Hepatocyte (in vitro differentiated cells): ENCODE results near the gene CCR1. TPM values are rescaled to one million over a fixed set of nuclear protein-coding genes. Genes with fewer than 3 reads are reported as not detected.

Experiments used
- DNase-seq: peaks from one replicate; pipeline ENCODE4 v3.0.0-alpha.2; 2016; ENCODE audit warnings: low spot score
- H2AFZ ChIP-seq: fragments of 200-600 bp; sonication (generic); 2 replicates; pipeline ENCODE4 v1.6.0; 2016; ENCODE audit warnings: antibody characterized with exemption, mild to moderate bottlenecking
- H3K27ac ChIP-seq: fragments of 200-600 bp; sonication (generic); 2 replicates; pipeline ENCODE4 v1.5.1; 2016; ENCODE audit warnings: mild to moderate bottlenecking
- H3K27me3 ChIP-seq: fragments of 200-600 bp; sonication (generic); 2 replicates; pipeline ENCODE4 v1.6.1; 2016
- H3K36me3 ChIP-seq: fragments of 200-600 bp; sonication (generic); replicated peaks from 2 replicates; pipeline ENCODE4 v1.5.1; 2016; ENCODE audit warnings: low read depth; ENCODE audit not compliant: insufficient read depth
- H3K4me1 ChIP-seq: fragments of 200-600 bp; sonication (generic); 2 replicates; pipeline ENCODE4 v1.5.1; 2016; ENCODE audit warnings: mild to moderate bottlenecking, moderate library complexity; ENCODE audit not compliant: insufficient read depth
- H3K4me2 ChIP-seq: fragments of 200-600 bp; sonication (generic); 2 replicates; pipeline ENCODE4 v1.6.0; 2016
- H3K4me3 ChIP-seq: fragments of 200-600 bp; sonication (generic); 2 replicates; pipeline ENCODE4 v1.5.1; 2016; ENCODE audit warnings: mild to moderate bottlenecking
- H3K79me2 ChIP-seq: fragments of 200-600 bp; sonication (generic); 2 replicates; pipeline ENCODE4 v1.6.0; 2017; ENCODE audit warnings: mild to moderate bottlenecking
- H3K9me2 ChIP-seq: fragments of 200-600 bp; sonication (generic); replicated peaks from 2 replicates; pipeline ENCODE4 v1.6.0; 2017; ENCODE audit warnings: mild to moderate bottlenecking; ENCODE audit not compliant: insufficient read depth
- H3K9me3 ChIP-seq: fragments of 200-600 bp; sonication (generic); 2 replicates; pipeline ENCODE4 v1.5.1; 2016; ENCODE audit warnings: low read depth, mild to moderate bottlenecking
- H4K20me1 ChIP-seq: fragments of 200-600 bp; sonication (generic); 2 replicates; pipeline ENCODE4 v1.6.0; 2016; ENCODE audit warnings: mild to moderate bottlenecking; ENCODE audit not compliant: insufficient read depth, poor library complexity, severe bottlenecking
- EZH2 ChIP-seq: fragments of 200-600 bp; sonication (generic); IDR thresholded peaks from 2 replicates; pipeline ENCODE4 v1.6.1; 2016; ENCODE audit warnings: antibody characterized with exemption, mild to moderate bottlenecking, borderline replicate concordance
- EZH2phosphoT487 ChIP-seq: fragments of 200-600 bp; sonication (generic); IDR thresholded peaks from one replicate; pipeline ENCODE4 v1.6.1; 2018; ENCODE audit warnings: antibody characterized with exemption, mild to moderate bottlenecking, low read depth, moderate library complexity; ENCODE audit not compliant: unreplicated experiment, severe bottlenecking
- WGBS: methylation state at CpG from one replicate; pipeline ENCODE4 v1.1.6; 2016; ENCODE audit warnings: low lambda C conversion rate; ENCODE audit errors: missing lambda C conversion rate; 5-methylcytosine and 5-hydroxymethylcytosine counted together
- polyA plus RNA-seq: library from polyadenylated mRNA; unstranded; fragments of >200 nt; fragmentation: Nextera tagmentation; extraction: Ambion mirVana; gene quantifications from 2 replicates; pipeline ENCODE4 v1.2.1, GENCODE V29; 2016
- total RNA-seq: library from RNA; depleted of rRNA; stranded (reverse); fragments of >200 nt; gene quantifications from 2 replicates; pipeline ENCODE4 v1.2.3, GENCODE V29; 2014
- TF ChIP-seq, protein P1 (sequence below): fragments of 200-600 bp; sonication (generic); IDR thresholded peaks from 2 replicates; pipeline ENCODE4 v1.5.1; 2016; ENCODE audit warnings: antibody characterized with exemption, mild to moderate bottlenecking; ENCODE audit not compliant: poor library complexity

The CCR1 gene
- total and polyA plus RNA-seq, 2 experiments from 2014 or later = 1.8 to 3.5 TPM

DNA sequence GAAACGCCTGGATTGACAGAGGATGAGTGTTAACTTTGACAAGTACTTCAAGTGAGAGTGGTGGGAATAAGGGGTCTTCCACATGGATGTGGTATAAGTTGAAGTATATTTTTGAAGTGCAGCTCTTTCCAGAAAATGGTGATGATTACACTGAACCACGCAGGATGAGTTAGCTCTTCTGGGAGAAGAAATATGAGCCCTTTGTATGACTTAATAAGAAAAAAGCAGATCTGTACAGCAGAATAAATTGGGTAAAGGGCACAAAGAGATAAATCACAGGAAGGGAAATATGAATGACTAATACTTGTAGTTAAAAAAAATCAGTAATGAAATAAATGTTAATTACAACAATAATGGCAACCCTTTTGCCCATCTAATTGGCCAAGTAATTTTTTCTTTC is 35.4 kb upstream of the CCR1 start:
- 83% methylated on average over 2 of the region's 2 CpGs for WGBS
- H3K36me3 ChIP-seq = no peaks in the 10 kb centered on the region
- no peaks in the 10 kb centered on the region for H3K9me3 ChIP-seq
- H2AFZ ChIP-seq = no peak overlapping the region
- no peaks in the 10 kb centered on the region for H3K4me1 ChIP-seq
- no peak overlapping the region for H3K4me2 ChIP-seq
- no peaks in the 10 kb centered on the region for H3K79me2 ChIP-seq
- H3K4me3 ChIP-seq = no peak overlapping the region
- no peaks in the 10 kb centered on the region for H3K9me2 ChIP-seq
- no peak overlapping the region for H3K27ac ChIP-seq
- no peak for DNase-seq
- TF ChIP-seq, protein P1, sequence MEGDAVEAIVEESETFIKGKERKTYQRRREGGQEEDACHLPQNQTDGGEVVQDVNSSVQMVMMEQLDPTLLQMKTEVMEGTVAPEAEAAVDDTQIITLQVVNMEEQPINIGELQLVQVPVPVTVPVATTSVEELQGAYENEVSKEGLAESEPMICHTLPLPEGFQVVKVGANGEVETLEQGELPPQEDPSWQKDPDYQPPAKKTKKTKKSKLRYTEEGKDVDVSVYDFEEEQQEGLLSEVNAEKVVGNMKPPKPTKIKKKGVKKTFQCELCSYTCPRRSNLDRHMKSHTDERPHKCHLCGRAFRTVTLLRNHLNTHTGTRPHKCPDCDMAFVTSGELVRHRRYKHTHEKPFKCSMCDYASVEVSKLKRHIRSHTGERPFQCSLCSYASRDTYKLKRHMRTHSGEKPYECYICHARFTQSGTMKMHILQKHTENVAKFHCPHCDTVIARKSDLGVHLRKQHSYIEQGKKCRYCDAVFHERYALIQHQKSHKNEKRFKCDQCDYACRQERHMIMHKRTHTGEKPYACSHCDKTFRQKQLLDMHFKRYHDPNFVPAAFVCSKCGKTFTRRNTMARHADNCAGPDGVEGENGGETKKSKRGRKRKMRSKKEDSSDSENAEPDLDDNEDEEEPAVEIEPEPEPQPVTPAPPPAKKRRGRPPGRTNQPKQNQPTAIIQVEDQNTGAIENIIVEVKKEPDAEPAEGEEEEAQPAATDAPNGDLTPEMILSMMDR = no peak
- TF ChIP-seq EZH2phosphoT487 (no peak), EZH2 (no peak)
- no peaks in the 10 kb centered on the region for H4K20me1 ChIP-seq
- no peaks in the 10 kb centered on the region for H3K27me3 ChIP-seq

DNA sequence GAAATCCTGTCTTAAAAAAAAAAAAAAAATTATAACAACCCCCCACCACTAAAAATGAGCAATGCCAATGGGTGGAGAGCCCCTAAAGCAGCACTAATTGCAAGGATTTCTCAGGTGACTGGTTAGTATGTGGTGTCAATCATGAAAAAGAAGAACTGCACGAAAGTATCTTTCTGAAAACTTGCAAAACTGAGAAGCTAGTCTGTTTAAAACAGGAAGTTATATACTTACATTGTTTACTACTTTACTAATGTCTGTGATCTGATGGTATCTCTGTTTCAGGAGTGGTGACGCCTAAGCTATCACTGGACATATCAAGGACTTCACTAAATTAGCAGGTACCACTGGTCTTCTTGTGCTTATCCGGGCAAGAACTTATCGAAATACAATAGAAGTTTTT is 34.0 kb upstream of the CCR1 start, which contains the start of gene CCR3:
CCR3 (plus strand) TSS at position 341 of the 400 bp plus-strand sequence. CDS start 22,699 bp downstream, outside the sequence.
- H3K27ac ChIP-seq = no peak within 1 kb of the TSS
- 84% methylated on average over 4 of the region's 4 CpGs for WGBS
- TF ChIP-seq EZH2 (no peak), EZH2phosphoT487 (no peak)
- TF ChIP-seq, protein P1 = no peak
- H3K27me3 ChIP-seq = no peaks in the 10 kb centered on the region
- no peaks in the 10 kb centered on the region for H4K20me1 ChIP-seq
- H3K9me2 ChIP-seq = no peaks in the 10 kb centered on the region
- no peak within 1 kb of the TSS for H2AFZ ChIP-seq
- no peaks in the 10 kb centered on the region for H3K79me2 ChIP-seq
- no peak within 1 kb of the TSS for H3K4me2 ChIP-seq
- H3K4me3 ChIP-seq = no peak within 1 kb of the TSS
- H3K9me3 ChIP-seq = no peaks in the 10 kb centered on the region
- H3K36me3 ChIP-seq = no peaks in the 10 kb centered on the region
- DNase-seq = no peak
- H3K4me1 ChIP-seq = no peaks in the 10 kb centered on the region

DNA sequence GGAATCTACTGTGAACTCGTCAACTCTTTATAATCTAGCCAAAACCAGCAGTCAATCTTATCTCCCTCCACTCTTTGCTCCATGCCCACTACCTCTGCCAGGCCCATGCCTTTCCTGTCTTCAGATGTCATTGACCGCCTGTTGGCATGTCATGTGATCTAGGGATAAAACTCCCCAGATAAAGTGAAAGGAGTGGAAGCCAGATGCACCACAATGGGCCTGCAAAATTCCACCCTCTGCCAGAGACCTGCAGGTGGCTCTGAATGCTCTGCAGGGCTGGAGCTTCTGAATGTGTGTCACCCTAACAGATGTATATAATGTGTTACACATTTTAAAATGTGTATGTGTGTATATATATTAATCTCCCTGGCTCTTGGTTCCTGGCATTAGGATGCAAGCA is 31.8 kb upstream of the CCR1 start:
- Histone ChIP-seq H4K20me1 (no peaks in the 10 kb centered on the region), H3K4me1 (no peaks in the 10 kb centered on the region), H3K79me2 (no peaks in the 10 kb centered on the region), H3K4me3 (no peak overlapping the region), H3K9me3 (no peaks in the 10 kb centered on the region), H3K27ac (no peak overlapping the region), H3K9me2 (no peaks in the 10 kb centered on the region), H2AFZ (no peak overlapping the region), H3K4me2 (no peak overlapping the region), H3K27me3 (no peaks in the 10 kb centered on the region), H3K36me3 (no peaks in the 10 kb centered on the region)
- TF ChIP-seq EZH2 = no peak
- TF ChIP-seq, protein P1 = no peak
- no peak for TF ChIP-seq EZH2phosphoT487
- WGBS = 68% methylated on average over 2 of the region's 2 CpGs
- DNase-seq = no peak
